Middle frontal gyrus (tissue), 1 donor: ENCODE results near the gene WSB2.
"Not testable (repeated sequence)": the region's sequence is repeated elsewhere in the genome, so short reads cannot be mapped to it uniquely, and the experiment has no call there.

ENCODE experiments used
- DNase-seq: peaks from one replicate; pipeline ENCODE4 v3.0.0-alpha.2; 2015; ENCODE audit warnings: low spot score; ENCODE audit errors: extremely low spot score

WSB2 gene

DNA sequence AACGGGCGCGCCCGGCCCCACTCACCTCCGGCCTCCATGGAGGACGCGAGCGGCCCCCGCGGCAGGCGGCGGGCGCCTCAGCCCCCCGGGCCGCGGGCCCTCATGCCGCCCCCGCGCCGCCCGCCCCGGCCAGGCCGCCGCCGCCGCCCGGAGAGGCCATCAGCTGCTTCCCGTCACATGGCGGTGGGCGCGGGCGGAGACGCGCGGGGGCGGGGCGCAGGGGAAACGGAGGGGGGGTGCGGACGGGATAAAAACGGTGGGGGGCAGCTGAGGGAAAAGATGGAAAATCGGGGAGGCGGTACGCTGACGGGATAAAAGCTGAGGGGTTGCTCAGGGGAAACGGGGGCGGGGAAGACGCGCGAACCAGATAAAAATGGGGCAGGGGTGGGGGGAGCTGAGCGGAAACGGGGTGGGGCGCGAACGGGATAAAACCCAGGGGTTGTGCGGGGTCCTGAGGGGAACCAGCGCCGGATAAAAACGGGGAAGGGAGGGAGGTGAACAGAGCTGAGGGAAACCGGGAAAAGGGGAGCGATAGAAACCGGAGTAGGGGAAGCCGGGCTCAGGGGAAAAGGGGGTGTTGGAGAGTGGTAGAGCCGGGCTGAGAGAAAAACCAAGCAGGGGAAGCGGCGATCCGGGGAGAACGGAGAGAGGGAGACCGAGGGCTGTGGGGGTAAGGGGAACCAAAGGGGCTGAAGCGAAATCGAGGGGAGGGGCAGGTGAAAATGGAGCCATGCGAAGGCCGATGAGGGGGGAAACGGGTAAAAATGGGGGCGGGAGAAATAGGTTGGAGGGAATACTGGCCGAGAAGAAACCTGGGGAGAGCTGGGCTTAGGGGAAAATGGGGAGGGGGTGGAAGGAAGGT, at the start of gene WSB2:
WSB2 (minus strand) TSS at position 169 of the 862 bp plus-strand sequence; CDS start at position 38, 131 bp downstream.
- no peak for DNase-seq

DNA sequence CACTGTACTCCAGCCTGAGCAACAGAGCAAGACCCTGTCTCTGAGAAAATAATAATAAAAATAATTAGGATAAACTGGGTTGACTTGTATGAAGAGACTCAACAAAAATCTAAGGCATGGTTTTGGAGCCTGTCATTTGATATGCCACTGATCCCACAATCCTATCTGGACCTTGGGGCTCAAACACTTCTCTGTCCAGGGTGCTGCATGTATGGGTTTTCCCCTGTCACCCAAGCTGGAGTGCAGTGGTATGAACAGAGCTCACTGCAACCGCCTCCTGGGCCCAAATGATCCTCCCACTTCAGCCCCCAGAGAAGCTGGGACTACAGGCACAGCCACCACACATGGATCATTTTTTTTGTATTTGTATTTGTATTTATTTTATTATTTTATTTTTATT, 48.1 kb upstream of the WSB2 start:
- DNase-seq, result no peak

DNA sequence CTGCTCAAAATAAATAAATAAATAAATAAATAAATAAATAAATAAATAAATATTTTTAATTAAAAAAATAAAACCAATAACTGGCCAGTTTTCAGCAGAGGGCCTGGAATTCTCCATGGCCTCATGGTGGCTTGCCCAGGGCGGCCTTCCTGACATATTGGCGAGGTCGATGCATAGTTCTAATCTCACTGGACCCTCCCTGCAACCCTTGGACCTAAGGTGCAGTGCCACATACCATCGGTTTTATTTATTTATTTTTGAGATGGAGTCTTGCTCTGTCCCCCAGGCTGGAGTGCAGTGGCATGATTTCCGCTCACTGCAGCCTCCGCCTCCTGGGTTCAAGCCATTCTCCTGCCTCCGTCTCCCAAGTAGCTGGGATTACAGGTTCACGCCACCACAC, 46.7 kb upstream of the WSB2 start:
- DNase-seq, result no peak

DNA sequence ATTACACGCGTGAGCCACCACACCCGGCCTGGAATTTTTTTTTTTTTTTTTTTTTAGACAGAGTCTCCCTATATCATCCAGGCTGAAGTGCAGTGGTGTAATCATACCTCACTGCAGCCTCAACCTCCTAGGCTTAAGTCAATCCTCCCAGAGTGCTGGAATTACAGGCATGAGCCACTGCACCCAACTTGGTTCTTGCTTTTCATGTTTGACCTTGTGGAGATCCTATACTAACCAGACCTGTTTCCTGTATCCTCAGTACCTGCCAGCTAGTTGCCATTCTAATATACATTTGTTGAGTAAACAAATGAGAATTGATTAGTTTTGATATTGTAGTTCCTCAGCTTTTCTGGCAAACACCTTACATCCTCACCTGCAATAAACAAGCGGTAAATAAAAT, 46.0 kb upstream of the WSB2 start:
- DNase-seq, result no peak

DNA sequence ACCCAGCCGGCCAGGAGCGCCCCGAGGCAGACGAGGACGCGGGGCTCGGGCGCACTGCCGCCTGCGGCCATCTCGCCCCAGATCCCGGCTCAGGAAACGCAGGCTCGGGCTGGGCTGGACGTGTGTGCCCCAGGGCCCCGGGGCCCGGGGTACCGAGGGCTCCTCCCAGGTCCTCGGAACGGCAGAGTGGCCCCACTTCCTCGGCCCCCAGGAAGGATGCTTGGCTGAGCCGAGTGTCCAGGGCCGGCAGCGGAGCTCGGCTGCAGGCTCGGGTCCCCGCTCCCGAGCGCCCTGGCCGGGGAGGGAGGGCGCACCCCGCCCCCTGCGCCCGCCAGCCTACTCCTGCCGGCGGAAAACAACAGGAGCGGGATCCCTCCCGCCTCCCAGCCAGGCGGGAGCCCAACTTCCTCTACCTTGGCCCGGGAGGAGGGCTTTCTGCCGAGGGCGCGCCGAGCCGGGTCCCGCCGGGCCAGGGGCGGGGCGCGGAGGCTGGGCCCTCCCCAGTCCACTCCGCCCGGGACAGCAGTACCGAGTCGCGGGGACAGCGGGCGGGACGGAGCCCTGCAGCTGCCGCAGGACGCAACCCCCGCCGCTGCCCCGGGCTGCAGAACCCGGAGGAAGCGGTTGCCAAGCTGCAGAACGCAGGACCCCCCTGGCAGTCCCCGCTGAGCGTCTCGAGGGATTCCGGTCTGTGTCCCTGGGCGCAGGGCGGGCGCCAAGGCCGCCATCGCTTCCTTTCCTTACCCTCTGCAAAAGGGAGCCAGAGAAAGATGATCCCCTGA, 42.8 kb upstream of the WSB2 start, which contains the start of gene VSIG10:
VSIG10 (minus strand) TSS at position 411 of the 782 bp plus-strand sequence; CDS start at position 71, 340 bp downstream.
- no peak for DNase-seq

DNA sequence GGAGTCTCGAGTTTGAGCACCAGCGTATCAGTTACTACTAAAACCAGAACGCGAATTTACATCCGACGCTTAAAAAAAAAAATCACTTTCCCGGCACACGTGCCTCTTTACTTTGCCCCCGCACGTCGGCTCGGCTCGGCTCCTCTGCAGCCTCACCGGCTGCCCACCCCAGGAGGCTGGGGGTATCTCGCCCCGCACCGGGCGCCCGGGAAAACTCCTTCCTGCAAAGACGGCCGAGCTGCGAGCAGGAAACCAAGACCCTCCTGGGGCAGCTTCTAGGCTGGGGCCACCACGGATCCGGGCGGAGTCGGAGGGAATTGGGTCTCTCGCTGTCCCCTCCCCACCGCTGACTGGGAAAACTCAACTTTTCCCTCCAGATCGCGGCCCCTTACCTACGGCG, 42.2 kb upstream of the WSB2 start:
- no peak for DNase-seq

DNA sequence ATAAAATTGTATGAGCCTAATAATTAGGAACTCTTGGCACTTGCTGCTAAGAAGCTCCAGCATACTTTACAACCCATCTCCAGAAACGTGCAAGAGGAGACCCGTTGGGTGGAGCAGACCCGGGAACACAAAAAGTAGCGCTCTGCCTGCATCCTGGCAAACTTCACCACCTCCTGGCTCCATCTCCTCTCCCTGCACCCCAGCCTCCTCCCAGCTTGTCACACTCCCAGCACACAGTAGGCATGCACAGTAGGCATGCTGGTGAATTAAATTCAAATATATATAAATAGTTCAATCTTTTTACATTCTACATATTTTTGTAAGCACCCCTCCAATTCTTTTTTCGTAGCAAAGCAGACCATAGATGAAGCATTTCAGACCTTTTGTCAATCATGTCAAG, 41.6 kb upstream of the WSB2 start:
- no peak for DNase-seq

- no peak for DNase-seq
These were observed 41.1 kb upstream of the WSB2 start for GRCh38 chr12:118102070-118102469.

DNA sequence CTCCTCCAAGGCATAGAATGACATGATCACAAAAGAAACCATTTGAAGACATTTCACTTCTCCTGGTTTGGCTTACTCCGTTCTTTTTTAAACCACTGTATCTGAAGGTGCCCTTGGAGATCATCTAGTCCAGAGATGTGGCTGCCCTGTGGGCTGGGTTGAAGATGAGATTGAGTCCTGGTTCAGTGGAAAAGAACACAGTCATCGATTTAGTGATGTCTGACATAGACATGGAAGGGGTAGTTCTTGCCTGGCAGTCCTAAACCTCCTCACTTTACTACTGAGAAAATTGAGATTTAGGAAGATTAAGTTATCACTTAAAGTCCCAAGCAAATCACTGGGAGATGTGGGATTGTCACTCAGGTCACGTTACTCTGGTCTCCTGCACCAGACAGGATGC, 40.1 kb upstream of the WSB2 start:
- DNase-seq, result no peak

GRCh38 chr12:118098911-118099671, 38.1 kb upstream of the WSB2 start:
- DNase-seq, result no peak

DNA sequence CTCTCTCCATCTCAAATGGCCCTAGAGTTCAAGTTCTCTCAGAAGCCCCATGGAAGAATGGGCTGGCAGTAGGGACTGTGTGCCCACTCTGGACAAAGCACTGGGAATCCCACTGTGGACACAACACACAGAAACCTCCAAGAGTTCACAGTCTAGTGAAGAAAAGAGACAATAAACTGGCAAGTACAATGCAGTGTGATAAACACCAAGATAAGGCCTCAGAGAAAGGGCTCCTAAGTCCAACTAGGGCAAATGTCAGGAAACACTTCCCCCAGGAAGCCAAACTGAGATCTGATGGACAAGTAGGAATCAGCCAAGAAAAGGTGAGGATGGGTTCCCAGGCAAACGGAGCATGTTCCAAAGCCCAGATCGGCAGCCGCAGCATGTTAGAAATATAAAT, 37.4 kb upstream of the WSB2 start:
- no peak for DNase-seq

- DNase-seq, result no peak
These were observed 33.1 kb upstream of the WSB2 start for GRCh38 chr12:118094039-118094438.

GRCh38 chr12:118089782-118090181, 28.8 kb upstream of the WSB2 start:
- no peak for DNase-seq

- DNase-seq, result no peak
These were observed 21.2 kb upstream of the WSB2 start for GRCh38 chr12:118082161-118082560.

DNA sequence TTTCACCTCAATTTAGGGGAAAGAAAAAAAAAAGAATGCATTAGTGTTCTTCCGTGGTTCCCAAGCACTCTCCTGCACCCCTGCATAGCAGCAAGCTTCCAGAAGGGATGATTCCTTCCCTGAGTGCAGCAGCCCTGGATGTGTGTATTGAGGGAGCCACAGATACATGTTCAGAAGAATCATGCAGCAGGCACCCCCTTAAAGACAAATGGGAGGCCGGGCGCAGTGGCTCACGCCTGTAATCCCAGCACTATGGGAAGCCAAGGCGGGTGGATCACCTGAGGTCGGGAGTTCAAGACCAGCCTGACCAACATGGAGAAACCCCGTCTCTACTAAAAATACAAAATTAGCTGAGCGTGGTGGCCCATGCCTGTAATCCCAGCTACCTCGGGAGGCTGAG, 20.5 kb upstream of the WSB2 start:
- DNase-seq, result not testable (repeated sequence)

GRCh38 chr12:118073768-118074167, 12.8 kb upstream of the WSB2 start:
- DNase-seq, result no peak

- DNase-seq, result no peak
These were observed 9.7 kb upstream of the WSB2 start for GRCh38 chr12:118070650-118071049.

DNA sequence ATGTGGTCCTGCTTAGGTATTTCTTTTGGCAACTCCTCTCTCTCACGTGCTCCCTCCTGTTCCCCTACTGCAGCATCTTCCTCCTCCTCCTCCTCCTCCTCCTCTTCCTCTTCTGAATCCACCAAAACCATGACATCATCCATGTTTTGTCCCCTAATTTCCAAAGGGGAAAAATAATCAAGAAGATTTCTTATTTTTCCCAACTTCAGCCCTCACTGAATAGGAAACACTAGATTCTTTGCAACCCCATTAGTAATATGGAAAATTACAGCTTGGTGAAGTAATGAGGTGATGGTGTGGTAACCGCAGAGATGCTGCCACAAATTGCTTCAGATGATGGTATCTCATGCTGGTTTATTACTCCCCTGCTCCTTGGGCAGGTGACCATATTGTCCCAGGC, 7.5 kb upstream of the WSB2 start:
- no peak for DNase-seq

DNA sequence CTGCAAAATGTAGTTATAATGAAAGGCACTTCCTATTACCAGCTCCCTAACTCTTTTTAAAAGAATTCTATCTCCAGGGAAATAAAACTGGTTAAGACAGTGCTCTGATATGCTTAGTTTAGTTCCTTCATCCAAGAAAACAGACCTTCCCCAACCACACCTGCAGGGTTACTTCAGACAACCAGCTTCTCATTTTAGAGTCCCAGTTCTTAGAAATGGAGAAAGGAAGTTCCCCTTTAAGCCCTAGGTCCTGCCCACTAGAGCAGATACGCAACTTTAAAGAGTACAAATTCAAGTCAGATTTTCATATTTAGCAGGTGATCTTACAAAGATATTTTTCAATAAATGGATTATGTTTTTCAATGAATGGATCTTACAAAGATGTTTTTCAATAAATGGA, 4.4 kb upstream of the WSB2 start:
- no peak for DNase-seq

DNA sequence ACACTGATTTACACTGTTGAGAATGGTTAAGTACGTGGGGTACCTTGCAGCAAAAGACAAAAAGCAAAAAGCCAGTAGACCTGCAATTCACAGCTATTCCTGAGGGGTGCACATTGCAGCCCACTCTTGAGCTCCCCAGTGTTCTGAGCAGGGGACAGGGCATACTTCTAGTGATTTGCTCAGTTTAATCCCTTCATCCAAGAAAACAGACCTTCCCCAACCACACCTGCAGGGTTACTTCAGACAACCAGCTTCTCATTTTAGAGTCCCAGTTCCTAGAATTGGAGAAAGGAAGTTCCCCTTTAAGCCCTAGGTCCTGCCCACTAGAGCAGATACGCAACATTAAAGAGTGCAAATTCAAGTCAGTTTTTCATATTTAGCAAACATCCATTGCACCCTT, 3.6 kb upstream of the WSB2 start:
- no peak for DNase-seq

DNA sequence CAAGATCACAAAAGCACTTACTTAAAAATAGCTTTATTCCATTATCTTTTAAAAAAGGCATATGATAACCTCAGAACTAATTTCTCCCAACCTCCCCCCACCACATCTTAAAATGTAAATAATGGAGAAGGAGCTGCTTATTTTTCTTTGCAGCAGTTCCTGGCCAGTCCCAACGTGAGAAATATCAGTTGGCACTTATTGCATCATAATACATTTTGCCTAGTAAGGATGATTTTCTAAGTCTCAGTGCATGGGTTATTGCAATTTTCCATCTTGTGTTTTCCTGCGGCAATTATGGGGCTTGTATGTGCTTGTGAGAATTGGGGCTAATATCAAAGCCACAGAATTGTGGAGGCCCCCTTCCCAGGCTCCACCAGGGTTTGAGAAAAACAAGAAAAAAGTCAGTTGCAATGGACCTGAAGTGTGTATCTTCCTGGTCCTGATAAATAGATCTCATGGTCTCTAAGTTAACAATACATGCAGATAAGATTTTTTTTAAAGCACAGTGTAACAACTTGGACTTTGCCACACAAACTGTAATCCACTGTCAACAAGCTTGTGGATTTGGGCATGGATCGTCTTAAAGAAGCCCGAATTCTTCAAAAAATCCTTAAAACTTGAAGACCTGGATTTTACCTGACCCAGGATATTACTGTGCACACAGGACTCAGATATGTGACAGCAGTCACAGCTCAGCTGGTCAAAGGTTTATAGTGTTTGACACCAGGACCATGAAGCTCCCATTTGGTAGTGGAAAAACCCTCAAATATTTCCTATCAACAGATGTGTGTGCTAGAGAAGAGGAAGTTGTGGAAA, 2.8 kb upstream of the WSB2 start:
- DNase-seq, result no peak
